Activated CD4-positive, alpha-beta T cell treated with anti-CD3 and anti-CD28 coated beads, Interleukin-2, amount 10 ng/mL, durations not matched to agents 7 days and 5 days (primary cell): Measurements from ENCODE around the gene TBX6. TPM values are rescaled to one million over a fixed set of nuclear protein-coding genes. Genes with fewer than 3 reads are reported as not detected.

Source experiments
- CTCF ChIA-PET: fragments of 350-600 bp; sonication (Branson Sonifier 250); formaldehyde crosslinking; loops from one replicate; lab custom pipeline; 2021; ENCODE audit warnings: antibody characterized with exemption; lab: Charles Lee
- POLR2A ChIA-PET: fragments of 350-600 bp; sonication (Branson Sonifier 250); formaldehyde crosslinking; loops from one replicate; lab custom pipeline; 2021; ENCODE audit warnings: antibody characterized with exemption; lab: Charles Lee
- DNase-seq: peaks from one replicate; pipeline ENCODE4 v3.0.0-alpha.2; 2020
- H3K27ac Mint-ChIP-seq: one replicate; pipeline ENCODE4 v1.8.0; 2021; ENCODE audit warnings: mild to moderate bottlenecking, moderate library complexity, mixed read lengths
- H3K27me3 Mint-ChIP-seq: one replicate; pipeline ENCODE4 v1.8.0; 2021; ENCODE audit warnings: mixed read lengths
- H3K36me3 Mint-ChIP-seq: one replicate; pipeline ENCODE4 v1.8.0; 2021; ENCODE audit warnings: low read depth, mixed read lengths
- H3K4me1 Mint-ChIP-seq: one replicate; pipeline ENCODE4 v1.8.0; 2021; ENCODE audit warnings: mixed read lengths
- H3K4me3 Mint-ChIP-seq: one replicate; pipeline ENCODE4 v1.8.0; 2021; ENCODE audit warnings: mild to moderate bottlenecking, moderate library complexity, mixed read lengths
- H3K9me3 Mint-ChIP-seq: one replicate; pipeline ENCODE4 v1.8.0; 2021; ENCODE audit warnings: mixed read lengths
- total RNA-seq, 2 experiments: library from RNA; stranded (reverse); gene quantifications; one replicate each; pipeline ENCODE4 v1.2.3, GENCODE V29; 2021

Gene TBX6
- total RNA-seq, 2 experiments from 2014 or later: 1.2 to 1.7 TPM

GRCh38 chr16:30068333-30068732 lies 23.4 kb downstream of the TBX6 start:
- Mint-ChIP-seq H3K36me3 (peaks cover 62% of the 10 kb centered on the region), H3K9me3 (no peaks in the 10 kb centered on the region), H3K27ac (peak overlapping the region; percentile 77), H3K4me3 (peak overlapping the region; percentile 39), H3K27me3 (no peaks in the 10 kb centered on the region), H3K4me1 (peaks cover 40% of the 10 kb centered on the region)
- POLR2A ChIA-PET: no interaction called here
- no peak for DNase-seq
- CTCF ChIA-PET: interaction anchor here (1.3 to 1.8 kb wide), 2 partner anchors 11 to 16 kb away, joined by 3 to 4 read pairs; a partner anchor contains a TSS

- Mint-ChIP-seq H3K9me3 (no peaks in the 10 kb centered on the region), H3K36me3 (peaks cover 62% of the 10 kb centered on the region), H3K27me3 (no peaks in the 10 kb centered on the region), H3K4me3 (peak overlapping the region; percentile 99), H3K4me1 (peaks cover 42% of the 10 kb centered on the region), H3K27ac (peak overlapping the region; percentile 99)
- DNase-seq: no peak
- ChIA-PET POLR2A (no interaction called here), CTCF (interaction anchor here (0.6 to 4.1 kb wide), 3 partner anchors 11 to 574 kb away, joined by 3 to 39 read pairs (median 4); partner anchors contain the start of gene TBX6)
These were observed 24.2 kb downstream of the TBX6 start for GRCh38 chr16:30067584-30067916.

GRCh38 chr16:30066761-30067583 lies 24.8 kb downstream of the TBX6 start:
- Mint-ChIP-seq H3K27me3 (no peaks in the 10 kb centered on the region), H3K36me3 (peaks cover 58% of the 10 kb centered on the region), H3K4me1 (peaks cover 41% of the 10 kb centered on the region), H3K27ac (peak overlapping the region; percentile 99), H3K9me3 (no peaks in the 10 kb centered on the region), H3K4me3 (peak overlapping the region; percentile 99)
- POLR2A ChIA-PET: no interaction called here
- no peak for DNase-seq
- CTCF ChIA-PET: interaction anchor here (0.6 to 4.1 kb wide), 5 partner anchors 8 to 574 kb away, joined by 3 to 39 read pairs (median 4); partner anchors contain the start of gene TBX6

DNA sequence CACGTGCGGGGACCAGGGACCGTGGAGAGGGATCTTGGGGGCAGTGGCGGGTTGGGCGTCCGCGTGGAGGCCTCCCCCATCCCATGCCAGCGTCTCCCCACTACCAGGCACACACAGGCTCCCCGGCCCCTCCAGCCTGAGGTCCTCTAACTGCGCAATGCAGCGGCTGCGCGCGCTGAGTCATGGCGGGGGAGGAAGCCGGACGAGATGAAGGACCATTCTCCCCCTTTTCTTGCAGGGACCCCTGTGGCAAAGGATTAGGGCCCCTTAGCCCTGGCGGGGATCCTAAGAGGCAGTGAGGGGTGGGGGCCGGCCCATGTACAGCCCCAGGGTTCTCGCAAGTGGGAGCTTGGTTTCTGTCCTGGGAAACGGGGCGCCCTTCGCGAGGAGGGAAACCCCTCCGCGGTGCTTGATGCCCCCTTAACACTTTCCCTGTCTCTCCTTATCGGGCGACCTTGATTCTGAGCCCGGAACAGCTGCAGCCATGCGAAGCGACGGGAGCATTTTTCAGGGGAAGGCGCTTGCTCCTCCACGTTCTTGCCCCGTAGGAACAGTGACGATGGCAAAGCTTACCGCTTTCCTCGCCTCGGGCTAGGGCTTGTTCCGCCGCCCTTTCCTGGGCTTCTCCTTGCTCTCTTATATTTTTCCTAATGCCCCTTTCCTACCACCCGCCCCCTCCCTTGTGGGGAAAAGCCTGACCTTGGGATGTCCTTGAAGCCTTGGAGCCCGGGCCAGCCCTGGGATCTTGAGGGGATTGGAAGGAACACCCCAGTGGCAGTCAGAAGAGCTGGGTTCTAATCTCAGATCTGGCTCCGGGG lies 25.6 kb downstream of the TBX6 start:
- POLR2A ChIA-PET: interaction anchor here (0.9 to 1.8 kb wide), 6 partner anchors 10 to 26 kb away, joined by 3 to 8 read pairs (median 5); partner anchors contain the start of genes PPP4C and TBX6
- Mint-ChIP-seq H3K9me3 (no peaks in the 10 kb centered on the region), H3K4me1 (peaks cover 41% of the 10 kb centered on the region), H3K4me3 (peak overlapping the region; percentile 99), H3K27ac (peak overlapping the region; percentile 99), H3K27me3 (no peaks in the 10 kb centered on the region), H3K36me3 (peaks cover 53% of the 10 kb centered on the region)
- CTCF ChIA-PET: interaction anchor here (0.7 to 4.1 kb wide), 8 partner anchors 9 to 310 kb away, joined by 3 to 39 read pairs (median 4); partner anchors contain the start of genes TAOK2, TBX6 and TLCD3B
- DNase-seq: no peak

DNA sequence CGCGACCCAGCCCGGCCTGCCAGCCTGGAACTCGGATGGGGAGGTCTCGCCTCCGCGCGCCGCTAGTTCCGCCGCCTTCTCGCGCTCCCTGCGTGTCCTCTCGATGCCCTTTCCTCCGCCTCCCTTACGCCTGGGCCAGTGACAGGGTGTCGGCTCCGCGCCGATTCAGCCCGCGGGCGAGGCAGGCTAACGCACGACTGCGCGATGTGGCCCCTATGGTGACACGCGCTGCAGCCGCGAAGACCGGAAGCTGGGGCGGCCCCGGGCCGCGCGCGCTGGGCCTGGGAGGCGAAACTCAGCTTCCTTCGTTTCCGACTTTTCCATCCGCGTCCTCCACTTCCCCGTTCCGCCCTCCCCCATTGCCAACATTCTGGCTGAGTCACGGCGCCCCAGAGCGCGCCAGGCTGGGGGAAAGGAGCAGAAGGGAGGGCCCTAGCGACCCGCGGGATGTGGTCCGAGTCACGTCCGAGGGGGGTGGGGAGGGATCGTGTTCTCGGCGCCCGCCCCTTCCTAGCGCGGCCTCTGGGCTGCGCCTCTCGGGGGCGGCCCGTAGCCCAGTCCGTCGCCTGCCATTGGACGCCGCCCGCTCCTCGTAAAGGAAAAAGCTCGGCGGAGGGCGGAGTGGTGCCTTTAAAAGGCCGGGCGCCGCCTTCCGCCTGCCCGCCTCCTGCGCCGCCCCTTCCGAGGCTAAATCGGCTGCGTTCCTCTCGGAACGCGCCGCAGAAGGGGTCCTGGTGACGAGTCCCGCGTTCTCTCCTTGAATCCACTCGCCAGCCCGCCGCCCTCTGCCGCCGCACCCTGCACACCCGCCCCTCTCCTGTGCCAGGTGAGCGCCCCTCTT lies 26.4 kb downstream of the TBX6 start, which contains the start of gene ALDOA:
Gene ALDOA, plus strand, starts transcription at position 659 of the 841 bp plus-strand sequence. CDS start 1,138 bp downstream, outside the sequence.
- peak; percentile 96 for DNase-seq
- Mint-ChIP-seq H3K4me3 (peak within 1 kb of the TSS; percentile 99), H3K4me1 (peaks cover 41% of the 10 kb centered on the region), H3K36me3 (peaks cover 54% of the 10 kb centered on the region), H3K27ac (peak within 1 kb of the TSS; percentile 99), H3K27me3 (no peaks in the 10 kb centered on the region), H3K9me3 (no peaks in the 10 kb centered on the region)
- ChIA-PET POLR2A (interaction anchor here (0.6 to 1.8 kb wide), 8 partner anchors 10 to 103 kb away, joined by 3 to 8 read pairs (median 4); partner anchors contain the start of genes PPP4C, TBX6 and TMEM219), CTCF (interaction anchor here (1.0 to 4.1 kb wide), 8 partner anchors 10 to 311 kb away, joined by 3 to 39 read pairs (median 4); partner anchors contain the start of genes TAOK2, TBX6 and TLCD3B)

GRCh38 chr16:30064729-30065101 lies 27.0 kb downstream of the TBX6 start:
- POLR2A ChIA-PET: interaction anchor here (0.6 to 1.8 kb wide), 4 partner anchors 11 to 27 kb away, joined by 3 to 7 read pairs (median 4); partner anchors contain the start of gene TBX6
- Mint-ChIP-seq H3K9me3 (no peaks in the 10 kb centered on the region), H3K27me3 (no peaks in the 10 kb centered on the region), H3K36me3 (peaks cover 48% of the 10 kb centered on the region), H3K4me1 (peaks cover 39% of the 10 kb centered on the region), H3K4me3 (peak overlapping the region; percentile 99), H3K27ac (peak overlapping the region; percentile 99)
- no peak for DNase-seq
- CTCF ChIA-PET: interaction anchor here (1.2 to 4.1 kb wide), 5 partner anchors 9 to 78 kb away, joined by 3 to 39 read pairs (median 5); partner anchors contain the start of genes TBX6 and TLCD3B

DNA sequence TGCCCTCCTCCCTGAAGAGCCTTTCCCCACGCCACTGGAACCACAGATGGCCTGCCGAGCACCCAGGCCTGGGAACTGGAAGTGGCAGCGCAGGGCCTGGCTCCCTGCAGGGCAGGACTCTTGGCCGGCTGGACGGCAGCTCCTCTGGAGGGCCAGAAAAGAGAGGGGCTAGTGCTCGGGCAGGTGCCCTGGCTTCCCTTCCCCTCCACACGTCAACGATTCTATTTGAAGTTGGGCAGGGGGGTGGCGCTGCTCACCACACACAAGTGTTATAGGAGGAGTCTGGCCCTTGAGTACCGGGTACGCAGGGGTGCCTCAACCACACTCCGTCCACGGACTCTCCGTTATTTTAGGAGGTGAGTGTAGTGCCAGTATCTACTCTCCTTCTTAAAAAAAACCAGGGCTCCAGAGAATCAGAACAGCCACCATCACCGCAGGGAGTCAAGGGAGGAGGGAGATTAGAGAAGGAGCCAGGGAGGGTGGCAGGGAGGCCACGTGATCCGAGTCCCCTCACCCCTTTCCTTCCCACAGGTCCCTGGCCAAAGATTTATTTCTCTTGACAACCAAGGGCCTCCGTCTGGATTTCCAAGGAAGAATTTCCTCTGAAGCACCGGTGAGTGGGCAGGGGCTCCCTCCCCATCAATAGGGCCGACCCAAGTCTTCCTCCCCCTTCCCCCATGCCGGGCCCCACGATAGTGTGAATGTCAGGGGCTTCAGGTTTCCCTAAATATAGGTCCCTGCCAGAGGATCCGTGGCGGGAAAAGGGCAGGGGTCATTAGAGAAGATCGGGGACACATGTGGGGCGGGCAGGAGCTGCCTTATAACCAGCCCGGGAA lies 27.6 kb downstream of the TBX6 start:
- ChIA-PET POLR2A (interaction anchor here (1.5 to 1.8 kb wide), 2 partner anchors 11 to 28 kb away, joined by 4 to 7 read pairs; partner anchors contain the start of gene TBX6), CTCF (interaction anchor here (0.7 to 4.1 kb wide), 9 partner anchors 9 to 346 kb away, joined by 3 to 39 read pairs (median 5); partner anchors contain the start of genes TBX6 and TLCD3B)
- no peaks in the 10 kb centered on the region for H3K9me3 Mint-ChIP-seq
- peaks cover 33% of the 10 kb centered on the region for H3K4me1 Mint-ChIP-seq
- no peaks in the 10 kb centered on the region for H3K27me3 Mint-ChIP-seq
- DNase-seq: peak; percentile 75
- H3K27ac Mint-ChIP-seq: peak overlapping the region; percentile 99
- peak overlapping the region; percentile 99 for H3K4me3 Mint-ChIP-seq
- H3K36me3 Mint-ChIP-seq: peaks cover 42% of the 10 kb centered on the region

DNA sequence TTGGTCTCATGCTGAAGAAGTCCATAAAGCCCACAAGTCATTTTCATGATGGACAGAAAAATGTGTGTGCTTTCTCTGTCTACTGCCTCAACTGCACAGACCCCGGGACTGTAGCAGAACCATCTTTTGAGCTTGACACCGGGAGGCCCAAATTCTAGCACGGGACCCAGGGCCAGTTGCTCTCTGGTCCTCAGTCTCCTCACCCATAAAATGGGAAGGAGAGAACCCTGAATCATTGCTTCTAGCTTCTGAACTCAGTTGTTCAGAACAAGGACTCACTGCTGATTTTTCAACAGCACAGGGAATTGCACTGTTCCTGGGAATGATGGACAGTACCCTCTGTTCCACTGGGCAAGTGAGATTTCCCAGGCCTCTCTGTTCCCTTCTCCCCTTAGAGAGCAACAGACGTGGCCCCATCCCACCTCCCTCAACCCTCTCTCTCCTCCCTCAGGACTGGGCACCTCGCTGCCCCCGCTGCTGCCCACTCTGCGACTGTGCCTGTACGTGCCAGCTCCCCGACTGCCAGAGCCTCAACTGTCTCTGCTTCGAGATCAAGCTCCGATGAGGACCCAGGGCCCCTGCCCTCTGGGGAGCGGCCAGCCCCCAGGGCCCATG lies 28.3 kb downstream of the TBX6 start:
- DNase-seq: no peak
- Mint-ChIP-seq H3K4me1 (peaks cover 27% of the 10 kb centered on the region), H3K36me3 (peaks cover 34% of the 10 kb centered on the region), H3K9me3 (no peaks in the 10 kb centered on the region), H3K4me3 (peak overlapping the region; percentile 99), H3K27me3 (no peaks in the 10 kb centered on the region), H3K27ac (peak overlapping the region; percentile 99)
- POLR2A ChIA-PET: interaction anchor here (0.6 kb wide), 2 partner anchors 12 to 388 kb away, joined by 3 to 6 read pairs; no protein-coding TSS in a partner anchor
- CTCF ChIA-PET: interaction anchor here (0.6 to 3.0 kb wide), 7 partner anchors 8 to 346 kb away, joined by 3 to 19 read pairs (median 4); partner anchors contain the start of gene TBX6

- Mint-ChIP-seq H3K9me3 (no peaks in the 10 kb centered on the region), H3K4me1 (peaks cover 12% of the 10 kb centered on the region), H3K27ac (no peak overlapping the region), H3K27me3 (no peaks in the 10 kb centered on the region), H3K4me3 (no peak overlapping the region), H3K36me3 (peaks cover 13% of the 10 kb centered on the region)
- no peak for DNase-seq
- ChIA-PET CTCF (interaction anchor here (1.3 kb wide), 1 partner anchor 348 kb away, joined by 4 read pairs; no protein-coding TSS in a partner anchor), POLR2A (no interaction called here)
These were observed 30.7 kb downstream of the TBX6 start for GRCh38 chr16:30060836-30061554.

DNA sequence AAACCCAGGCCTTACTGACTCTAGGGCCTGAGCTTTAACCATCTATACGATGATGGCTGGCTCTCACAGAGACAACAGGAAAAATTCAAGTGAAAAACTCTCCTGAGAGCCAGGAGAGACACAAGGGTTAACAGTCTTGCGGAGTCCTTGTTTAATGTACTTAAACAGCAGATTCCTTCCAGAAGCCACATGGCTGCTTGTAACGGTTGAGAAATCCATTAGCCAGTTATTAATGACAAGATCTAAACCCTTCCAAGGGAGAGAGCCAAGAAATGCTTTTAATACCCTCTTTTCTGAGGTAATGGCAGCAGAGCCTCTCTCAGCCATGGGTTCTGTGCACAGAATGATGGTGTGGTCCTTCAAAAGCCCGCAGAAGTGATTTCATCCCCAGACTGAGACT lies 31.4 kb downstream of the TBX6 start:
- Mint-ChIP-seq H3K27me3 (no peaks in the 10 kb centered on the region), H3K27ac (no peak overlapping the region), H3K36me3 (peaks cover 11% of the 10 kb centered on the region), H3K9me3 (no peaks in the 10 kb centered on the region), H3K4me3 (no peak overlapping the region), H3K4me1 (peaks cover 16% of the 10 kb centered on the region)
- CTCF ChIA-PET: interaction anchor here (0.6 kb wide), 1 partner anchor 1489 kb away, joined by 3 read pairs; no protein-coding TSS in a partner anchor
- POLR2A ChIA-PET: no interaction called here
- DNase-seq: no peak
